Activated CD8-positive, alpha-beta memory T cell treated with anti-CD3 and anti-CD28 coated beads, Interleukin-2, amount 50 U/mL, for 24 hours (primary cell): ENCODE measurements around the gene PDE8A.

Experiments used
- DNase-seq: peaks from one replicate; pipeline ENCODE4 v3.0.0-alpha.2; 2020; ENCODE audit errors: extremely low read depth

PDE8A gene

GRCh38 chr15:85031944-85032558 is 50.4 kb downstream of the PDE8A start:
- no peak for DNase-seq

DNA sequence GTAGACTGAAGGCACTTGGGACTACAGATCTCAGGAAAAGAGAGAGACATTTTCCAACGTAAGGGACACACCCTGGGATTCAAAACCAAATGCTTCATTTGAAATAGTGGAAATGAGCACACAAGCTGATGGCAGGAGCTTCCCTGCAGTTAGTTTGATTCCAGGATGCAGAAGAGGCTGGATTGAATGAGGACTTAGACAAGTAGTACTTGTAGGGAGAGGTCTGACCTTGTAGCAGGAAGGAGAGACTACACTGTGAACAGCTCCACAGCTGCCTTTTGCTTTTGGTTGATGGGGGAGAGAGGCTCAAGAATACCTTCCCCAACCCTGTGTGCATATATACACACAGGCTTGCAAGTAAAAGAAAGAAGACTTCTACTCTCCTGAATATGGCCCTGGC is 51.5 kb downstream of the PDE8A start:
- DNase-seq = no peak

GRCh38 chr15:85034276-85034675 is 52.6 kb downstream of the PDE8A start:
- no peak for DNase-seq

DNA sequence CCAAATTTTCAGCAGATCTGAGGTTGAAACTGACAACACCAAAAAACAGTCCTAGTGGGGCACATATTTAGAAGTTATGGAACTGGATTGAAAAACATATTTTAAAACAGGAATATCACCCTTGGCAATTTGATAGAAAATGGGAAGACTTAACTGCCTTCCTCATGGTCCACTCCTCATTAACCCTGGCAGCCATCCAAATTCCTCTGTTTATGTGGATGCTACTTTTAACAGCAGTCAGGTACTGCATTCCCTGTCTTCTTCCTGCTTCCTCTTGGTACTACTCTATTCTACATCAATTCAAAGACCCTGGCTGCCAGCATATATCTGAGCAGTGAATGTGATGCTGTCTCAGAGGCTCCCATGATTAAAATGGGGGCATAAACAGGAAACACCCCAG is 54.3 kb downstream of the PDE8A start:
- no peak for DNase-seq

- no peak for DNase-seq
These were observed 55.1 kb downstream of the PDE8A start for GRCh38 chr15:85036716-85037115.

GRCh38 chr15:85037641-85038040 is 56.0 kb downstream of the PDE8A start:
- no peak for DNase-seq

GRCh38 chr15:85041230-85041629 is 59.6 kb downstream of the PDE8A start:
- no peak for DNase-seq

GRCh38 chr15:85044251-85044853 is 62.7 kb downstream of the PDE8A start:
- peak; percentile 7 for DNase-seq

DNA sequence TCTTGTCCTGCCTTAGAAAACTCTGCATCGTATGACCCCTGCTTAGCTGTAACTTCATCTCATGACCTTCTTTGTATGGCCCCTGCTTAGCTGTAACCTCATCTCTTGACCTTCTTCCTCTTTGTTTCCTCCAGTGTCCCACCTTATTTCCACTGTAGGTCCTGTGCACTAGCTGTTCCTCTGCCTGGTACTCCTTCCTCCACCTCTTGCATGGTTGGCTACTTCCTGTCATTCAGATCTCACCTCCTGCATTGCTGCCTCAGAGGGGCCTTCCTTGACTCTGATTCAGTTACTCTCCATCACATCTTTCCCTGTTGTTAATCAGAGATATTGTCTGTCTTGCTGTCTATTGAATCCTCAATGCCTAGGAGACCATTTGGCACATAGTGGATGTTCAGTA is 63.2 kb downstream of the PDE8A start:
- DNase-seq = no peak

DNA sequence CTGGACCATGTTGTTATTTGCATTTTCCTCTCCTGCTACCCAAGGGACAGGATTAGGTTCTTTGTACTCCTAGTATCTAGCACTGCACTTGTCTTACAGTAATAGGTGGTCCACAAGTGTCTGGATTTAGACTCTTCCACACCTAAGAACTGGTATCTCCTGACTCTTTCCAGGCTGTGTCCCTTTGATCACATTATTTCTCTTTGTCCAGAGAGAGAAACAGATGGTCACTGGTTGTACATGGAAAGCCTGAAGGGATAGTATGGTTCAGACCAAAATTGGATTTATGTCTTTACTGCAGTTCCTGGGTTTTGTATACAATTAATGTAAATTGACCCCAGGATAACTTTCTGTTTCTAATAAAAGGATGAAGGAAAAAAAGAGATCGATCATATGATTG is 64.0 kb downstream of the PDE8A start:
- DNase-seq = no peak

DNA sequence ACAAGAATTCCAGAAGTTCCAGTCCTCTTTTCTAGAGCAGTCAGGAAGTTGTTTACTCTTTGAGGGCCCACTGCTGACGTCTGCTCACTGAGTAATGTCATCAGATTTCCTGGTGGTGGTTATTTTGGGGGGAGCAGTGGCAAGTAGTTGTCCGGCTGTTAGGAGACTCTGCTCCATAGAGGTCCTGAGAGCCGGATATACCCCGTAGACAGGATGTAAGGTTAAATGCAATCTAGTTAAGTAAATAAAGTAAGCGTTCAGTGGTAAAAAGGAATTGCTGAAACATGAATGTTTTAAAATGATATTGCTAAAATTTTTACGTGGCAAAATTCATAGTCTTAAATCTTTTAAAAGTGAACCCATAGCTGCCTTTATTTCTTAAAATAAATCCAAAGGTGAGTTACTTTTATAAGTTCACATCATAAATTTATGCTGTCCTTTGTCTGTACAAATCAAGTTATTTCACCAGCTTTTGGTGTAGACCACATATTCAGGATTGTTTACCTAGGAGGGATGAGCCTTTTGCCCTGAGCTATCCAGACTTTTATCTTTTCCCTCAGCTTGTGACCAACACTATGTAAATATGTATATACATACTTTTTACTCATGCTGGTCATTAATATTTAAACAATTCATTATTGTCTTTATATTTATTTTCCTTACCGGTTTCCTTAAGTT is 65.8 kb downstream of the PDE8A start:
- DNase-seq = no peak

- DNase-seq = no peak
These were observed 66.8 kb downstream of the PDE8A start for GRCh38 chr15:85048430-85048829.

DNA sequence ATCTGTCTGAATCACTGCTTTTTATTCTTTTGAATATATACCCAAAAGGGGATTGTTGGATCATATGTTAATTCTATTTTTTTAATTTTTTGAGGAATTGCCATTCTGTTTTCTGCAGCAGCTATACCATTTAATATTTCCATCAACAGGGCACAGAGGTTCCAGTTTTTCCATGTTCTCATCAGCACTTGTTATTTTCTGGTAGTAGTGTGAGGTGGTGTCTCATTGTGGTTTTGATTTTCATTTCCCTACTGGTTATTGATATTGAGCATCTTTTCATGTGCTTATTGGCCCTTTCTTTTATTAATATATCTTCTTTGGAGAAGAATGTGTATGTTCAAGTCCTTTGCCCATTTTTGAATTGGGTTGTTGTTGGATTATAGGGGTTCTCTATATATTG is 68.1 kb downstream of the PDE8A start:
- DNase-seq = no peak

- no peak for DNase-seq
These were observed 78.1 kb downstream of the PDE8A start for GRCh38 chr15:85059734-85060133.

DNA sequence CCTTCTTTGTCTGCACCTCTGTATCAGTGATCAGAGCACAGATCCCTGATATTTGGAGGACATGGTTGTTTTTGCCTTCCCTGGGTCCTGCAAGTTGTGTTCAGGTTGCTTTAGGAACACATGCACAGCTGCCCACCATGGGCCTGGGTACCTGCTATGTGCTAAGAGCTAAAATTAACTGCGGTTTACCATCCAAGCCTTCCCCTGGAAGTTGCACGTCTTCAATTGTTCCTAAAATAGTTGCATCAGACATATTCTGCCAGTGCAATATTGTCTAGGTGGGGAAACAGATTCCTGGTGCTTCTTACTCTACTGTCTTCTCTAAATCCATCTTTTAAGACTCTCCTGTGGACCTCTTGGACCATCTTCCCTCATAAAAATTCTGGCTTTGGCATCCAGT is 80.9 kb downstream of the PDE8A start:
- DNase-seq = no peak

- no peak for DNase-seq
These were observed 81.4 kb downstream of the PDE8A start for GRCh38 chr15:85063088-85063487.

- DNase-seq = no peak
These were observed 81.9 kb downstream of the PDE8A start for GRCh38 chr15:85063522-85064079.

DNA sequence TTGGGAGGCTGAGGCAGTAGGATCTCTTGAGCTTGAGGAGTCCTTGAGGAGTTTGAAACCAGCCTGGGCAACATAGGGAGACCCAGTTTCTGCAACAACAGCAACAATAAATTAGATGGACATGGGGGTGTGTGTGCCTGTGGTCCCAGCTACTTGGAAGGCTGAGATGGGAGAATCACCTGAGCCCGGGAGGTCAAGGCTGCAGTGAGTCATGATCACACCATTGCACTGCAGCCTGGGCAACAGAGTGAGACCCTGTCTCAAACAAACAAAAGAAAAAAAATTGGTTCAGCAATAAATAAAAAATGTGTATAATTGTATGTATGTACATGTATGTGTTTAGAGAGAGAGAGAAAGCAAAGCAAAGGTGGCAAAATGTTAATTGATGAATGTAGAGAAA is 83.1 kb downstream of the PDE8A start:
- no peak for DNase-seq

GRCh38 chr15:85071061-85071460 is 89.4 kb downstream of the PDE8A start:
- no peak for DNase-seq

- DNase-seq = no peak
These were observed 89.8 kb downstream of the PDE8A start for GRCh38 chr15:85071504-85071903.

DNA sequence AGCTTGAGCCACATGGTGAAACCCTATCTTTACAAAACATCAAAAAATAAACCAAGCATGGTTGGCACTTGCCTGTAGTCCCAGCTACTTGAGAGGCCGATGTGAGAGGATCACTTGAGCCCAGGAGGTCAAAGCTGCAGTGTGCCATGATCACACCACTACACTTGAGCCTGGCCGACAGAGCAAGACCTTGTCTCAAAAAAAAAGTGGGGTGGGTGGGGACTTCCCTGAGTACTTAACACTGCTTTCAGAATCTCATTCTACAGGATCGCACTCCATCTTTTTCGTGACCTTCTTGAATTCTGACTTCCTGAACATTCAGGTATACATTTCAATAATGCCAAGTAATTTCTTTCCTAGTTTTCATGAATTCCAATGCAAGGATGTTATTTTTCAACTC is 91.3 kb downstream of the PDE8A start:
- DNase-seq = no peak

DNA sequence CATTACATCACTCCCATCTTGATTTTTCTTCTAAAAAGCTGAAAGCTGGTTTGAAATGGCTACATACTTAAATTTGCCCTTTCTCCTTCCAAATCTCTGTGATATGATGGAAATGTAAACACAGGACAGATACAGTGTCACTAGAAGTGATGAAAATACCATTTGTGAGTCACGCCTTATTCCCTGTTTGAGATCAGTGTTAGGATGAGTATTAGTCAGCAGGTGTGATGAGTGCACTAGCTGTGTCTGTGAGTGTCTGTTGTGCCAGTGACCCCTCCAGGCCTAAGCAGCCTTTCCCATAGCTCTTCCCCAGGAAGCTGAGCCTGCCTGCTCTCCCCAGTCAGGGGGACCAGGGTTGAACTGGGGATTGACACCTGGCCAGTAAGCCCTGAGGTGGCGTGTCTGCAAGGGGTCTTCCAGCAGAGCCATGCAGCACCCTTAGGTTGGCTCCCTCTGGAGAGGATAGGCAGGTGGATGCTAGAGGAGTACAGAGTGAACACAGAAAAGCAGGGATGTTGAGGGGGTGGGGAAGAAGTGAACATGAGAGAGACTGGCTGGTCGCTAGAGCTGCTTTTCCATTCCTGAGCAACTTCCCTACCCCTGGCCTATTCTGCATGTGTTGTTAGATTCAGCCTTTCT is 92.0 kb downstream of the PDE8A start:
- no peak for DNase-seq

DNA sequence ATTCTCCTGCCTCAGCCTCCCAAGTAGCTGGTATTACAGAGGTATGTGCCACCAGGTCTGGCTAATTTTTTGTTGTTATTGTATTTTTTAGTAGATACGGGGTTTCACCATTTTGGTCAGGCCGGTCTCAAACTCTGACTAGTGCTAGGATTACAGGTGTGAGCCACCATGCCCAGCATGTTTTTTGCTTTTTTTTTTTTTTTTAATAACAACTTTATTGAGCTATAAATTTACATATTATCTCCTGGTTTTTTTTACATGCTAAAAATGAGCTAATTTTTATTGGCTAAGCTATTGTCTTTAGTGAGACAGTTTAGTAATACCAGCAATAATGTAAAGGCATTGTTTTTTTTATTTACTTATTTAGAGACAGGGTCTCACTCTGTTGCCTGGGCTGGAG is 105.2 kb downstream of the PDE8A start:
- DNase-seq = no peak
